ENCODE results near the gene CTTNBP2NL. TPM values are rescaled to one million over a fixed set of nuclear protein-coding genes. Genes with fewer than 3 reads are reported as not detected.

The CTTNBP2NL gene
- 1 to 10 TPM in 1 of 2 donors, under 1 TPM in 1; 0.67 to 1.8 TPM for total RNA-seq

GRCh38 chr1:112395821-112396652 lies at the start of gene CTTNBP2NL:
CTTNBP2NL (plus strand) TSS chr1:112396214; CDS start chr1:112416166, 19,952 bp downstream.
- no peaks in the 10 kb centered on the region for H3K36me3 Mint-ChIP-seq
- ATAC-seq (peak; percentile 97 to 99), DNase-seq (ENCODE audit: low spot score) (peak; percentile 86)
- H3K9me3 Mint-ChIP-seq, result no peaks in the 10 kb centered on the region
- peaks cover 20 to 25% of the 10 kb centered on the region in 2 donors for H3K4me1 Mint-ChIP-seq (ENCODE audit: low read depth in 2 of 2)
- H3K4me3 Mint-ChIP-seq, result peak within 1 kb of the TSS; percentile 93
- peaks cover 25 to 43% of the 10 kb centered on the region in 2 donors for H3K27me3 Mint-ChIP-seq
- H3K27ac Mint-ChIP-seq, result peak within 1 kb of the TSS in 1 of 2 donors; percentile 69

GRCh38 chr1:112346801-112347350 lies 49.1 kb upstream of the CTTNBP2NL start:
- peaks cover 3% of the 10 kb centered on the region for H3K9me3 Mint-ChIP-seq

GRCh38 chr1:112356765-112357164 lies 39.2 kb upstream of the CTTNBP2NL start:
- Mint-ChIP-seq H3K9me3 (no peaks in the 10 kb centered on the region), H3K36me3 (no peaks in the 10 kb centered on the region), H3K27ac (no peak overlapping the region), H3K4me3 (no peak overlapping the region), H3K27me3 (peaks cover 17 to 37% of the 10 kb centered on the region in 2 donors), H3K4me1 (ENCODE audit: low read depth in 2 of 2) (peaks cover 0 to 5% of the 10 kb centered on the region in 2 donors)
- DNase-seq (ENCODE audit: low spot score), result no peak
- ATAC-seq, result no peak

More at GRCh38 chr1:112346801-112347350, 49.1 kb upstream of the CTTNBP2NL start:
- DNase-seq (ENCODE audit: low spot score) (no peak), ATAC-seq (no peak)
- Mint-ChIP-seq H3K27me3 (peaks cover 15 to 29% of the 10 kb centered on the region in 2 donors), H3K4me1 (ENCODE audit: low read depth in 2 of 2) (peaks cover 9 to 13% of the 10 kb centered on the region in 2 donors), H3K27ac (no peak overlapping the region), H3K36me3 (peaks cover 16% of the 10 kb centered on the region), H3K4me3 (no peak overlapping the region)

- DNase-seq (ENCODE audit: low spot score) (no peak), ATAC-seq (no peak)
- no peaks in the 10 kb centered on the region for H3K9me3 Mint-ChIP-seq
- H3K27ac Mint-ChIP-seq, result no peak overlapping the region
- H3K4me1 Mint-ChIP-seq (ENCODE audit: low read depth in 2 of 2), result peaks cover 0 to 5% of the 10 kb centered on the region in 2 donors
- H3K4me3 Mint-ChIP-seq, result no peak overlapping the region
- H3K27me3 Mint-ChIP-seq, result peaks cover 22 to 37% of the 10 kb centered on the region in 2 donors
- H3K36me3 Mint-ChIP-seq, result no peaks in the 10 kb centered on the region
Observed at GRCh38 chr1:112357467-112357866, 38.5 kb upstream of the CTTNBP2NL start.

- Mint-ChIP-seq H3K27ac (no peak overlapping the region), H3K4me1 (ENCODE audit: low read depth in 2 of 2) (peaks cover 0 to 5% of the 10 kb centered on the region in 2 donors), H3K27me3 (peaks cover 22 to 38% of the 10 kb centered on the region in 2 donors), H3K36me3 (no peaks in the 10 kb centered on the region), H3K9me3 (no peaks in the 10 kb centered on the region), H3K4me3 (no peak overlapping the region)
- no peak for ATAC-seq
- no peak for DNase-seq (ENCODE audit: low spot score)
Observed at GRCh38 chr1:112358061-112358770, 37.8 kb upstream of the CTTNBP2NL start.

- H3K4me1 Mint-ChIP-seq (ENCODE audit: low read depth in 2 of 2), result peaks cover 0 to 5% of the 10 kb centered on the region in 2 donors
- no peak overlapping the region for H3K4me3 Mint-ChIP-seq
- no peaks in the 10 kb centered on the region for H3K36me3 Mint-ChIP-seq
- H3K27ac Mint-ChIP-seq, result no peak overlapping the region
- peak in 1 of 2 donors; percentile 70 for ATAC-seq
- no peaks in the 10 kb centered on the region for H3K9me3 Mint-ChIP-seq
- peaks cover 22 to 38% of the 10 kb centered on the region in 2 donors for H3K27me3 Mint-ChIP-seq
- DNase-seq (ENCODE audit: low spot score), result no peak
Observed at GRCh38 chr1:112358798-112359408, 37.1 kb upstream of the CTTNBP2NL start.

GRCh38 chr1:112359961-112360767 lies 35.9 kb upstream of the CTTNBP2NL start:
- H3K9me3 Mint-ChIP-seq, result no peaks in the 10 kb centered on the region
- H3K36me3 Mint-ChIP-seq, result no peaks in the 10 kb centered on the region
- no peak for ATAC-seq
- H3K4me1 Mint-ChIP-seq (ENCODE audit: low read depth in 2 of 2), result peaks cover 0 to 5% of the 10 kb centered on the region in 2 donors
- no peak overlapping the region for H3K27ac Mint-ChIP-seq
- DNase-seq (ENCODE audit: low spot score), result no peak
- no peak overlapping the region for H3K4me3 Mint-ChIP-seq
- H3K27me3 Mint-ChIP-seq, result peaks cover 25 to 42% of the 10 kb centered on the region in 2 donors

GRCh38 chr1:112363636-112364035 lies 32.4 kb upstream of the CTTNBP2NL start:
- DNase-seq (ENCODE audit: low spot score) (no peak), ATAC-seq (no peak)
- Mint-ChIP-seq H3K4me1 (ENCODE audit: low read depth in 2 of 2) (no peaks in the 10 kb centered on the region), H3K4me3 (no peak overlapping the region), H3K27me3 (peaks cover 27 to 34% of the 10 kb centered on the region in 2 donors), H3K36me3 (no peaks in the 10 kb centered on the region), H3K27ac (no peak overlapping the region), H3K9me3 (no peaks in the 10 kb centered on the region)

- Mint-ChIP-seq H3K9me3 (no peaks in the 10 kb centered on the region), H3K36me3 (no peaks in the 10 kb centered on the region), H3K4me3 (no peak overlapping the region), H3K27ac (no peak overlapping the region), H3K4me1 (ENCODE audit: low read depth in 2 of 2) (peaks cover 2 to 5% of the 10 kb centered on the region in 2 donors), H3K27me3 (peaks cover 40 to 57% of the 10 kb centered on the region in 2 donors)
- ATAC-seq, result no peak
- no peak for DNase-seq (ENCODE audit: low spot score)
Observed at GRCh38 chr1:112368198-112368597, 27.8 kb upstream of the CTTNBP2NL start.

- H3K4me3 Mint-ChIP-seq, result no peak overlapping the region
- peak; percentile 92 to 95 for ATAC-seq
Observed at GRCh38 chr1:112369392-112370285, 26.4 kb upstream of the CTTNBP2NL start.

GRCh38 chr1:112370996-112371395 lies 25.0 kb upstream of the CTTNBP2NL start:
- Mint-ChIP-seq H3K9me3 (no peaks in the 10 kb centered on the region), H3K27me3 (peaks cover 47 to 62% of the 10 kb centered on the region in 2 donors)

More at GRCh38 chr1:112369392-112370285, 26.4 kb upstream of the CTTNBP2NL start:
- Mint-ChIP-seq H3K4me1 (ENCODE audit: low read depth in 2 of 2) (peaks cover 2 to 5% of the 10 kb centered on the region in 2 donors), H3K27ac (no peak overlapping the region), H3K9me3 (no peaks in the 10 kb centered on the region), H3K27me3 (peaks cover 48 to 62% of the 10 kb centered on the region in 2 donors), H3K36me3 (no peaks in the 10 kb centered on the region)
- DNase-seq (ENCODE audit: low spot score), result peak; percentile 66

GRCh38 chr1:112371775-112372174 lies 24.2 kb upstream of the CTTNBP2NL start:
- Mint-ChIP-seq H3K4me3 (no peak overlapping the region), H3K27ac (no peak overlapping the region), H3K4me1 (ENCODE audit: low read depth in 2 of 2) (peaks cover 2 to 5% of the 10 kb centered on the region in 2 donors), H3K36me3 (no peaks in the 10 kb centered on the region), H3K9me3 (no peaks in the 10 kb centered on the region), H3K27me3 (peaks cover 46 to 65% of the 10 kb centered on the region in 2 donors)
- DNase-seq (ENCODE audit: low spot score) (no peak), ATAC-seq (no peak)

More at GRCh38 chr1:112370996-112371395, 25.0 kb upstream of the CTTNBP2NL start:
- Mint-ChIP-seq H3K4me3 (no peak overlapping the region), H3K4me1 (ENCODE audit: low read depth in 2 of 2) (peaks cover 2 to 5% of the 10 kb centered on the region in 2 donors), H3K36me3 (no peaks in the 10 kb centered on the region), H3K27ac (no peak overlapping the region)
- ATAC-seq, result no peak
- no peak for DNase-seq (ENCODE audit: low spot score)

All from natural killer cell treated with Interleukin-12 subunit alpha and Interleukin-12 subunit beta and Interleukin-15 and Interleukin-18, amount 100 ng/mL, for 72 hours (primary cell).